OCI-LY7 (cell line): ENCODE measurements around the gene TAS1R1. TPM values are rescaled to one million over a fixed set of nuclear protein-coding genes. Genes with fewer than 3 reads are reported as not detected.

Experiments
- BruUV-seq: library from RNA; stranded (reverse); fragments of 400-500 nt; replicated peaks from 2 replicates; lab custom pipeline; 2021; lab: Mats Ljungman, UMichigan
- CTCF ChIA-PET: fragments of 300-600 bp; sonication (Branson Sonifier 250); formaldehyde crosslinking; loops from one replicate; lab custom pipeline; 2022; ENCODE audit warnings: antibody characterized with exemption; ENCODE audit not compliant: unreplicated experiment; lab: Charles Lee
- POLR2A ChIA-PET: fragments of 300-600 bp; sonication (Branson Sonifier 250); formaldehyde crosslinking; loops from one replicate; lab custom pipeline; 2022; ENCODE audit warnings: antibody characterized with exemption; lab: Charles Lee
- DNase-seq: peaks from one replicate; pipeline ENCODE4 v3.0.0-alpha.2; 2015; ENCODE audit warnings: low spot score
- H2AFZ ChIP-seq: fragments of 200-600 bp; sonication (generic), shearing (Covaris generic); 2 replicates; pipeline ENCODE4 v1.6.1; 2014; ENCODE audit warnings: mild to moderate bottlenecking, antibody characterized with exemption, low read length, moderate library complexity
- H3K27ac ChIP-seq: fragments of 200-600 bp; sonication (generic); 2 replicates; pipeline ENCODE4 v1.5.1; 2014; ENCODE audit warnings: mixed run types, low read depth, mild to moderate bottlenecking, moderate library complexity, low read length, inconsistent platforms; ENCODE audit not compliant: poor library complexity, severe bottlenecking
- H3K36me3 ChIP-seq: fragments of 200-600 bp; sonication (generic); 2 replicates; pipeline ENCODE4 v1.6.1; 2014; ENCODE audit warnings: mild to moderate bottlenecking, antibody characterized with exemption, low read length, moderate library complexity, mixed read lengths; ENCODE audit not compliant: insufficient read depth
- H3K4me1 ChIP-seq: fragments of 200-600 bp; sonication (generic); 2 replicates; pipeline ENCODE4 v1.5.1; 2014; ENCODE audit warnings: mild to moderate bottlenecking, low read length; ENCODE audit not compliant: insufficient read depth, poor library complexity, severe bottlenecking
- H3K4me2 ChIP-seq: fragments of 200-600 bp; sonication (generic); 2 replicates; pipeline ENCODE4 v1.6.1; 2014; ENCODE audit warnings: mild to moderate bottlenecking, low read length
- H3K4me3 ChIP-seq: fragments of 200-600 bp; sonication (generic); 2 replicates; pipeline ENCODE4 v1.5.1; 2014; ENCODE audit warnings: mild to moderate bottlenecking, low read depth, low read length; ENCODE audit not compliant: poor library complexity, severe bottlenecking
- H3K79me2 ChIP-seq: fragments of 200-600 bp; sonication (generic); 2 replicates; pipeline ENCODE4 v1.6.1; 2016; ENCODE audit warnings: low read depth, mild to moderate bottlenecking, low read length, moderate library complexity, mixed read lengths; ENCODE audit not compliant: insufficient read depth
- H3K9me2 ChIP-seq: fragments of 200-600 bp; sonication (generic); 2 replicates; pipeline ENCODE4 v1.6.1; 2016; ENCODE audit warnings: mild to moderate bottlenecking, low read length, mixed read lengths; ENCODE audit not compliant: insufficient read depth
- H3K9me3 ChIP-seq: fragments of 200-600 bp; sonication (generic); 2 replicates; pipeline ENCODE4 v1.6.1; 2014; ENCODE audit warnings: mild to moderate bottlenecking, mixed run types, low read length, mixed read lengths
- H4K20me1 ChIP-seq: fragments of 200-600 bp; sonication (generic); 2 replicates; pipeline ENCODE4 v1.6.1; 2014; ENCODE audit warnings: mild to moderate bottlenecking, antibody characterized with exemption, low read length, moderate library complexity, mixed read lengths; ENCODE audit not compliant: insufficient read depth
- CTCF ChIP-seq: fragments of 200-600 bp; sonication (generic); conservative IDR thresholded peaks from 2 replicates; pipeline ENCODE4 v1.5.1; 2014; ENCODE audit warnings: mild to moderate bottlenecking, antibody characterized with exemption, low read length, moderate library complexity, mixed read lengths
- EZH2phosphoT487 ChIP-seq: fragments of 200-600 bp; sonication (generic); IDR thresholded peaks from 2 replicates; pipeline ENCODE4 v1.6.1; 2018; ENCODE audit warnings: low read depth, borderline replicate concordance, mild to moderate bottlenecking, mixed run types, antibody characterized with exemption, low read length, moderate library complexity, mixed read lengths
- intact Hi-C: fragments of 100-400 bp; cut with micrococcal nuclease; formaldehyde crosslinking; loops from one replicate; pipeline ENCODE4 v1.10.0; 2022; ENCODE audit not compliant: unreplicated experiment
- total RNA-seq, 2 experiments: library from RNA; depleted of rRNA in 1 of 2; stranded (reverse); fragments of >200 nt in 1 of 2; shearing (Covaris generic) in 1 of 2; gene quantifications; 2 replicates each; pipeline ENCODE4 v1.2.3, GENCODE V29; 2014 to 2022

Gene TAS1R1
- total RNA-seq, 2 experiments from 2014 or later: 0.11 TPM; not detected in 1

GRCh38 chr1:6625584-6626149 lies 70.6 kb downstream of the TAS1R1 start:
- Histone ChIP-seq H3K79me2 (peaks cover 9% of the 10 kb centered on the region; the same call in 1 of the 2 replicates), H4K20me1 (no peaks in the 10 kb centered on the region), H3K9me3 (no peaks in the 10 kb centered on the region), H3K4me3 (peak overlapping the region; percentile 94), H3K4me2 (peak overlapping the region; percentile 99), H3K36me3 (peaks cover 55% of the 10 kb centered on the region), H2AFZ (peak overlapping the region; percentile 45; the same call in 1 of the 2 replicates), H3K9me2 (no peaks in the 10 kb centered on the region), H3K27ac (peak overlapping the region; percentile 29), H3K4me1 (peaks cover 24% of the 10 kb centered on the region)
- peak; percentile 23 for DNase-seq
- intact Hi-C loops: loop anchor here (5.0 kb wide), 2 partner anchors 73 to 133 kb away; partner anchors contain the start of genes NOL9 and PLEKHG5
- no peak for TF ChIP-seq CTCF
- no peak for TF ChIP-seq EZH2phosphoT487
- POLR2A ChIA-PET: interaction anchor here (0.9 to 1.6 kb wide), 2 partner anchors 9 to 46 kb away, joined by 3 read pairs; partner anchors contain the start of gene ZBTB48
- BruUV-seq: no TSS peak
- CTCF ChIA-PET: interaction anchor here (0.6 kb wide), 1 partner anchor 46 kb away, joined by 3 read pairs; the partner anchor contains the start of gene ZBTB48

- Histone ChIP-seq H3K4me3 (no peak overlapping the region), H4K20me1 (no peaks in the 10 kb centered on the region), H3K27ac (no peak overlapping the region), H3K9me2 (no peaks in the 10 kb centered on the region), H2AFZ (no peak overlapping the region), H3K9me3 (no peaks in the 10 kb centered on the region), H3K79me2 (peaks cover 9% of the 10 kb centered on the region; the same call in 1 of the 2 replicates), H3K4me2 (no peak overlapping the region), H3K36me3 (peaks cover 42% of the 10 kb centered on the region), H3K4me1 (peaks cover 24% of the 10 kb centered on the region)
- ChIA-PET POLR2A (no interaction called here), CTCF (no interaction called here)
- DNase-seq: no peak
- intact Hi-C loops: loop anchor here (5.0 kb wide), 2 partner anchors 75 to 135 kb away; partner anchors contain the start of genes NOL9 and PLEKHG5
- TF ChIP-seq EZH2phosphoT487 (no peak), CTCF (no peak)
- BruUV-seq: no TSS peak
These were observed 71.9 kb downstream of the TAS1R1 start for GRCh38 chr1:6627031-6627430.
